PC-9 (cell line): ENCODE data around the gene GALNT9. TPM values are rescaled to one million over a fixed set of nuclear protein-coding genes. Genes with fewer than 3 reads are reported as not detected.

Experiments used
- BruUV-seq: library from RNA; stranded (reverse); fragments of 400-500 nt; replicated peaks from 2 replicates; lab custom pipeline; 2021; lab: Mats Ljungman, UMichigan
- CTCF ChIA-PET: fragments of 300-600 bp; sonication (Branson Sonifier 250); formaldehyde crosslinking; loops from one replicate; lab custom pipeline; 2022; ENCODE audit warnings: antibody characterized with exemption; lab: Charles Lee
- POLR2A ChIA-PET: fragments of 300-600 bp; sonication (Branson Sonifier 250); formaldehyde crosslinking; loops from one replicate; lab custom pipeline; 2022; ENCODE audit warnings: antibody characterized with exemption; ENCODE audit not compliant: unreplicated experiment; lab: Charles Lee
- DNase-seq, 2 experiments: peaks; one replicate each; pipeline versions ENCODE4 v3.0.0 to v3.0.0-alpha.2; 2015 to 2022; ENCODE audit warnings: mixed read lengths in 1 of 2
- H2AFZ ChIP-seq: fragments of 200-600 bp; sonication (generic); 2 replicates; pipeline ENCODE4 v1.8.1; 2017; ENCODE audit warnings: antibody characterized with exemption
- H3F3A ChIP-seq: fragments of 200-600 bp; sonication (generic); 2 replicates; pipeline ENCODE4 v1.8.1; 2017; ENCODE audit warnings: antibody characterized with exemption, mild to moderate bottlenecking, low read depth; ENCODE audit not compliant: insufficient read depth
- H3K27ac ChIP-seq: fragments of 200-600 bp; sonication (generic); 2 replicates; pipeline ENCODE4 v1.6.1; 2016; ENCODE audit warnings: mixed run types
- H3K27me3 ChIP-seq: fragments of 200-600 bp; sonication (generic); 2 replicates; pipeline ENCODE4 v1.6.1; 2016; ENCODE audit warnings: low read depth, mixed run types; ENCODE audit not compliant: insufficient read depth
- H3K36me3 ChIP-seq: fragments of 200-600 bp; sonication (generic); 2 replicates; pipeline ENCODE4 v1.6.1; 2016; ENCODE audit warnings: low read depth, mixed run types
- H3K4me1 ChIP-seq: fragments of 200-600 bp; sonication (generic); replicated peaks from 2 replicates; pipeline ENCODE4 v1.6.1; 2016; ENCODE audit warnings: mixed run types; ENCODE audit not compliant: insufficient read depth
- H3K4me2 ChIP-seq: fragments of 200-600 bp; sonication (generic); 2 replicates; pipeline ENCODE4 v1.6.1; 2017; ENCODE audit warnings: mixed run types
- H3K4me3 ChIP-seq: fragments of 200-600 bp; sonication (generic); 2 replicates; pipeline ENCODE4 v1.6.1; 2016; ENCODE audit warnings: mixed run types
- H3K79me2 ChIP-seq: fragments of 200-600 bp; sonication (generic); 2 replicates; pipeline ENCODE4 v1.6.1; 2017; ENCODE audit warnings: low read depth, mixed run types
- H3K9me2 ChIP-seq: fragments of 200-600 bp; sonication (generic); 2 replicates; pipeline ENCODE4 v1.8.1; 2017; ENCODE audit warnings: mild to moderate bottlenecking; ENCODE audit not compliant: insufficient read depth
- H3K9me3 ChIP-seq: fragments of 200-600 bp; sonication (generic); 2 replicates; pipeline ENCODE4 v1.8.1; 2016; ENCODE audit warnings: low read depth; ENCODE audit not compliant: insufficient read depth
- H4K20me1 ChIP-seq: fragments of 200-600 bp; sonication (generic); 2 replicates; pipeline ENCODE4 v1.8.1; 2017; ENCODE audit not compliant: insufficient read depth
- EZH2 ChIP-seq: fragments of 200-600 bp; sonication (generic); IDR thresholded peaks from 2 replicates; pipeline ENCODE4 v1.8.0; 2017; ENCODE audit warnings: antibody characterized with exemption, low read depth
- intact Hi-C: fragments of 100-400 bp; cut with micrococcal nuclease; formaldehyde crosslinking; loops from one replicate; pipeline ENCODE4 v1.10.0; 2022; ENCODE audit not compliant: unreplicated experiment
- total RNA-seq: library from RNA; stranded (reverse); gene quantifications from 2 replicates; pipeline ENCODE4 v1.2.3, GENCODE V29; 2021
- TF ChIP-seq, protein P1 (sequence below): fragments of 200-600 bp; sonication (generic); conservative IDR thresholded peaks from 2 replicates; pipeline ENCODE4 v1.6.1; 2017; ENCODE audit warnings: mixed run types, antibody characterized with exemption, mild to moderate bottlenecking, moderate library complexity

The GALNT9 gene
- total RNA-seq, 1 experiment from 2014 or later: 11.2 TPM

DNA sequence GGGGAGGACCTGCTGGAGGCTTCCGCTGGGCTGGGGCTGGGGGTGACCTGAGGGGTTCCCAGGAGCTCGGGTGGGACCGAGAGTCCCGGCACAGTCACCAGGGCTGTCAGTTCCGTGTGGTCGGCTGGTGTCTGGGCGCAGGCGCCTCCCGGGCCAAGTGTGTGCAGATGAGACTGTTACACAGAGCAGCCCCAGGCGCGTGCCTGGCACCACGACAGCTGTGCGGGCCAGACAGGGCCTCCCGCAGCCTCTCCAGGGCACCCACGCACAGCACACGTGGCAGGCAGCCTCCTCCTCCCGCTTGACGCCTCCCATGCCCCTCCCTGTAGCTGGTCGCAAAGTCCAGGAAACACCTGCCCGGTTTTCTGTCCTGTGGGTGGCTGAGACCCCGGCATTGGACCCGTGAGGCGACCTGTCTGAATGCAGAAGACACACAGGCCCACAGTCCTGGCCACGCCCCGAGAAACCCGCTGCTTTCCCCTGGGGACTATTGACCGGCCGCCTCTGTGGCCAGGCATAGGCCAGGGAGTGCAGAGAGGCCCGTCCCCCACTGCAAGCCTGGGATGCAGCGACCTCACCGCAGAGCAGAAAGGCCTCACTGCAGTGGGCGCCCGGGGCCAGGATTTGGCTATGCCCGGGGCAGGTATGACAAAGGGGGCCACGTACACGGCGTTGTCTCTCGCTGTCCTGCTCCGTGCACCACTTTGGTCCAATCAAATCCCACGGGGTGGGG, 12.1 kb upstream of the GALNT9 start:
- no peak overlapping the region for H3K4me2 ChIP-seq
- H3K27me3 ChIP-seq: peaks cover 100% of the 10 kb centered on the region
- H4K20me1 ChIP-seq: no peaks in the 10 kb centered on the region
- no peaks in the 10 kb centered on the region for H3K9me2 ChIP-seq
- no peak overlapping the region for H3K4me3 ChIP-seq
- H3K4me1 ChIP-seq: no peaks in the 10 kb centered on the region
- H3F3A ChIP-seq: peaks cover 6% of the 10 kb centered on the region; the same call in 1 of the 2 replicates
- TF ChIP-seq EZH2: no peak
- TF ChIP-seq, protein P1, sequence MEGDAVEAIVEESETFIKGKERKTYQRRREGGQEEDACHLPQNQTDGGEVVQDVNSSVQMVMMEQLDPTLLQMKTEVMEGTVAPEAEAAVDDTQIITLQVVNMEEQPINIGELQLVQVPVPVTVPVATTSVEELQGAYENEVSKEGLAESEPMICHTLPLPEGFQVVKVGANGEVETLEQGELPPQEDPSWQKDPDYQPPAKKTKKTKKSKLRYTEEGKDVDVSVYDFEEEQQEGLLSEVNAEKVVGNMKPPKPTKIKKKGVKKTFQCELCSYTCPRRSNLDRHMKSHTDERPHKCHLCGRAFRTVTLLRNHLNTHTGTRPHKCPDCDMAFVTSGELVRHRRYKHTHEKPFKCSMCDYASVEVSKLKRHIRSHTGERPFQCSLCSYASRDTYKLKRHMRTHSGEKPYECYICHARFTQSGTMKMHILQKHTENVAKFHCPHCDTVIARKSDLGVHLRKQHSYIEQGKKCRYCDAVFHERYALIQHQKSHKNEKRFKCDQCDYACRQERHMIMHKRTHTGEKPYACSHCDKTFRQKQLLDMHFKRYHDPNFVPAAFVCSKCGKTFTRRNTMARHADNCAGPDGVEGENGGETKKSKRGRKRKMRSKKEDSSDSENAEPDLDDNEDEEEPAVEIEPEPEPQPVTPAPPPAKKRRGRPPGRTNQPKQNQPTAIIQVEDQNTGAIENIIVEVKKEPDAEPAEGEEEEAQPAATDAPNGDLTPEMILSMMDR: no peak
- no peaks in the 10 kb centered on the region for H3K9me3 ChIP-seq
- DNase-seq: no peak
- ChIA-PET POLR2A (no interaction called here), CTCF (no interaction called here)
- no peak overlapping the region for H3K27ac ChIP-seq
- intact Hi-C loops: loop anchor here (5.0 kb wide), 1 partner anchor 189 kb away; no protein-coding TSS in a partner anchor
- no peaks in the 10 kb centered on the region for H3K36me3 ChIP-seq
- no peak overlapping the region for H2AFZ ChIP-seq
- no TSS peak for BruUV-seq
- no peaks in the 10 kb centered on the region for H3K79me2 ChIP-seq

DNA sequence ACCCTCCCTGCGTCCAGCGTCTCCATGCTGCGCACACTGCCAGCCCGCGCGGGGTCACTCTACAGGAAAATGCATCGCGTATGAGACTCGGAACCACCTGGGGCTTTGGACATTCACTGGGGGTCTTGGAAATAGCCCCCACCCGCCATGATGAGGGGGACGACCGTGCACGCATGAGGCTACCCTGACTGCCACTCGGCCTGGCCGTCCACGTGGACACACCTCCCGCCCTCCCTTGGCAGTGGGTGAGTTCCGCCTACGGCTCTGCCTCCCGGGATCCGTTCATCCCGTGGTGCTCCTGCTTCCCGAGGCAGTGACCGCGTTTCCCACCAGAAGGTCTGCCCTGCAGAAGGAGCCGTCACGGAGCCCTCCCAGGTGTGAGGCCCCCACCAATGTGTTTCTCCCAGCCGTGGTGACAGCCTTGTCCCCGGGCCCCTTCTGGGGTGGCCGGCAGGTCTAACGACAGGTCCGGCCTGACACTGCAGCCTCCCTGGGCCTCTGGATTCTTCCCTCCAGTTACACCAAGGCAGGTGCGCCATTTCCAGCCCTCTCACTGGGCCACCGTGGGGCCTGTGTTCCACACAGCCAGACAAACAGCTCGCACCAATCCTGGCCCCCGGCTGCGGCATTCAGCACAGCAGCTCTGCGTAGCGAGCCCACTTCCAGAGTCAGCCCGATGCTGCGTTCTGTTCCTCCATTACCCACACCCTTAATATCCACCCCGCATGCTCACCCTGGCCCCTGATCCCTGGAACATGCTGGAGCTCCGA, 11.1 kb upstream of the GALNT9 start:
- Histone ChIP-seq H3K36me3 (no peaks in the 10 kb centered on the region), H3K9me3 (no peaks in the 10 kb centered on the region), H3F3A (peaks cover 9% of the 10 kb centered on the region; the same call in 1 of the 2 replicates), H3K4me1 (no peaks in the 10 kb centered on the region), H3K27ac (no peak overlapping the region), H3K4me3 (no peak overlapping the region), H4K20me1 (no peaks in the 10 kb centered on the region), H3K79me2 (no peaks in the 10 kb centered on the region), H3K27me3 (peaks cover 100% of the 10 kb centered on the region), H3K9me2 (no peaks in the 10 kb centered on the region), H2AFZ (no peak overlapping the region), H3K4me2 (no peak overlapping the region)
- intact Hi-C loops: loop anchor here (5.0 kb wide), 1 partner anchor 188 kb away; no protein-coding TSS in a partner anchor
- BruUV-seq: no TSS peak
- ChIA-PET POLR2A (interaction anchor here (0.7 kb wide), 1 partner anchor 258 kb away, joined by 4 read pairs; no protein-coding TSS in a partner anchor), CTCF (no interaction called here)
- DNase-seq: no peak
- TF ChIP-seq EZH2: no peak
- TF ChIP-seq, protein P1: no peak

DNA sequence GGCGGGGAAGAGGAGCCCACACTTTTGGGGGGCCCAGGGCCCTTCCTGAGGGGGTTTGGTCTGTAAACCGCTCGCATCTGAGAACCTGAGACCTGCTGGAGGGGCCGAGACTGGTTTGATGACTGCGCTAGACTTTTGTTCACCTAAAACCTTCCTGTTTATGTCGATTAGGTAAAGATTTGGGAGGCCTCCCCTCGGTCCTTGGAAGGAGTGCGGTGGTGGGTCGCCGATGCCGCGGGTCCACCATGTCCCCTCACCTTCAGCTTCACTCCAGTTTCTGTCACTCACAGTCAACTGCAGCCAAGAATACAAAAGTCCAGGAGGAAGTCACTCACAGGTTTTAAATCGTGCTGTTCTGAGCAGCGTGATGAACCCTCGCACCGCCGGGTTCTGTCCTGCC, 10.5 kb upstream of the GALNT9 start:
- Histone ChIP-seq H3K27ac (no peak overlapping the region), H2AFZ (no peak overlapping the region), H3K4me3 (no peak overlapping the region), H3K9me2 (no peaks in the 10 kb centered on the region), H3K4me1 (no peaks in the 10 kb centered on the region), H4K20me1 (no peaks in the 10 kb centered on the region), H3K27me3 (peaks cover 100% of the 10 kb centered on the region), H3K36me3 (no peaks in the 10 kb centered on the region), H3K4me2 (no peak overlapping the region), H3F3A (peaks cover 11% of the 10 kb centered on the region; the same call in 1 of the 2 replicates), H3K9me3 (no peaks in the 10 kb centered on the region), H3K79me2 (no peaks in the 10 kb centered on the region)
- TF ChIP-seq EZH2: no peak
- TF ChIP-seq, protein P1: no peak
- ChIA-PET POLR2A (interaction anchor here (0.7 kb wide), 1 partner anchor 259 kb away, joined by 4 read pairs; no protein-coding TSS in a partner anchor), CTCF (no interaction called here)
- DNase-seq: no peak
- intact Hi-C loops: loop anchor here (5.0 kb wide), 1 partner anchor 188 kb away; no protein-coding TSS in a partner anchor
- BruUV-seq: no TSS peak
